Measurements from ENCODE around the gene C1orf232.

Gene C1orf232

GRCh38 chr1:26168410-26169197, at the start of gene C1orf232:
TSS of gene C1orf232 (minus strand) at chr1:26168963. CDS start at chr1:26168499, 464 bp downstream.
- DNase-seq = peak; percentile 30

DNA sequence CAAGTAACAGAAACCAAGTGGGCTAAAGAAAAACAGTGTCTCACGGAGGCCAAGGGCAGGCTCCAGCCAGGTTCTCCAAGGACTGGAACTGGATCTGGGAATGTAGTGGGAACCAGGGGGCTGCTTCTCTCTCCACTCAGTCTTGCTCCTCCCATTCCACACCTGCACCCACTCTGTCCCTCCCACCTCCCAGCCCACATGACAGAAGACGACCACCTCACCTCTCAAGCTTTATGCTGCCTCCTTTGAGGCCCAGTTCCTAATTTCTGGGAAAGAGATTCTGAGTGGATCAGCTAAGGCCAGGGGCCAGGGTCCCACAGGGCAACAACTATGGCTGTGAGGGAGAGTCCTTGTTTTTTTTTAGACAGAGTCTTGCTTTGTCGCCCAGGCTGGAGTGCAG, 46.5 kb upstream of the C1orf232 start:
- no peak for DNase-seq

GRCh38 chr1:26213335-26213905, 44.7 kb upstream of the C1orf232 start:
- no peak for DNase-seq

DNA sequence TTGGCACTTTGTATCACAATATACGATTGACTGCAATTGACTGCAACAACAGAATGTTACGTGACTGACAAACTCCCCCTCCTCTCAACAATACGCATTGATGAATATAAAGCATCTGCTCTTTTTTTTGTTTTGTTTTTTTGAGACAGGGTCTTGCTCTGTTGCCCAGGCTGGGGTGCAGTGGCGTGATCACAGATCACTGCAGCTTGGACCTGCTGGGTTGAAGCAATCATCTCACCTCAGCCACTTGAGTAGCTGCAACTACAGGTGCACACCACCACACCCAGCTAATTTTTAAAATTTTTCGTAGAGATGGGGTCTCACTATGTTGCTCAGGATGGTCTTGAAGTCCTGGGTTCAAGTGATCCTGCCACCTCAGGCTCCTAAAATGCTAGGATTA, 44.0 kb upstream of the C1orf232 start:
- DNase-seq = no peak

DNA sequence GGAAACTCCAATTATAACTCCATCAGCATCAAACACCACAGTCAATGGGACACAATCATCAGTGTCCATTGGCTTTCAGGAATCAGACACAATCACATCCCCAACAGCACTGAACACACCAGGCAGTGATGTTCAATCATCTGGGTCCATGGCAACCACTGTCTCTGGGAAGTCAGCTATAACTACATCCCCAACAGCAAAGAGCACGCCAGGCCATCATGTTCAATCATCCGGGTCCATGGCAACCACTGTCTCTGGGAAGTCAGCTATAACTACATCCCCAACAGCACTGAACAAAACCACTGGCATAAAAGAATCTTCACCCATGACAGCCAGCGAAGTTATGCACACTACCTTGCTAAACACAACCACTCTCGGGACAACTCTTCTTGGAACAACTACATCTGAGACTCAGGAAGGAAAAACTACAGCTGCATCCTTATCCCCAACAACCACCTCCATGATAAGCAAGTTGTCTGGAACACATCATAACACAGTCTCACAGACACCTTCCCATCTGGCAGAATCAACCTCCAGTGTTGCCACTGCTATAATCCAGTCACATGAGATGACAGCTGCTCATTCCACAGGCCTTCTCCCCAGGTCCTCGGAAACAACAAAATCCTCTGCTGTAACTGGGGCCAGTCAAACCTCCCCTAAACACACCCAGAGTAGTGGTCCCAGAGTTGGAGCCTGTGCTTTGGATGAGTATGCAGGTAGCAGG, 41.5 kb upstream of the C1orf232 start:
- DNase-seq = no peak

DNA sequence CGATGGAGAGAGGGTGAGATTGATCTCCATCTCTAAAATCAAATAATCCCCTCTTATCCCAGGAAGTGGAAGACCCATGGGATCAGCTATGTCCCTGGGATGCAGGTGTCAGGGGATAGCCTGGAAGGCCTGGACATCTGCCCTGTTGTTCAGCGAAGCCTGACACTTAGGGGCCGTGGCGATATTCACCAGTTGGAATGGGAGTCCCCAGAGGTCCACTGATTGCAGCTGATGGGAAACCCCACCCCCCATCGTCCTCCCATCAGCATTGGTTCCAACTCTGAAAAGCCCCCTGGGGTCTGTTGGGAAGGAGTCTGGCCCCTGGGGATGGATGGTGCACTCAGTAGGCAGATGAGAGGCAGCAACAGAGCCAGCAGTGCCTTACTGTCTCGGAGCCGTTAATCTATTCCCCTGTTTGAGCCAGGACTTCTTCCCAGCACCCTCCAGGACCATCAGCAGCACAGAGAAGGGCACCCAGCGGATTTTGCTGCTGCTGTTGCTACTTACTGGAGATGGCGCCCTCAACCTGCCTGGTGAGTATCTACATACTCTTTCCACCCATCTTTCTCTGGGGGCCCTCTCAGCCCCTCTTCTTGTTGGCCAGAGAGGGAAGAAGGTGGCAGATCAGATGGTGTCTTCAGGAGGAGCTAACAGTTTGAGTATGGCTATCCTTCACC, 35.0 kb upstream of the C1orf232 start:
- no peak for DNase-seq

DNA sequence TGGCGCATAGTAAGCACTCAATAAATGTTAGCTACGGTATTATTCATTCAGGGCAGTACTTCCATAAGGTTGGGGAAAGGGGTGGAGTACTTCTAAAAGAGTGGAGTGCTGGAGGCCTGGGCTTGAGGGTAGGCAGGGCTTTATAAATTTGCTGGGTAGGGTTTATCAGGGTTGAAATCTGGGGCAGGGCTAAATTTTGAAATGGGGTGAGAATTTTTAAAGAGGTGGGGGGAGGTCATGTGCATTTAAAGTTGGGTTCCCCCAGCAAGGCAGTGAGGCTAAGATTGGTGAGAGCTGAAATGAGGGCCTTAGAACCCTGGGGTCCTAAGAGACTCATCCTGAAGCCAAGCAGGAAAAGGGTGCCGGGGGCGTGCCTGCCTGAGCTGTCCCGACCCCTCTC, 31.6 kb upstream of the C1orf232 start:
- no peak for DNase-seq

DNA sequence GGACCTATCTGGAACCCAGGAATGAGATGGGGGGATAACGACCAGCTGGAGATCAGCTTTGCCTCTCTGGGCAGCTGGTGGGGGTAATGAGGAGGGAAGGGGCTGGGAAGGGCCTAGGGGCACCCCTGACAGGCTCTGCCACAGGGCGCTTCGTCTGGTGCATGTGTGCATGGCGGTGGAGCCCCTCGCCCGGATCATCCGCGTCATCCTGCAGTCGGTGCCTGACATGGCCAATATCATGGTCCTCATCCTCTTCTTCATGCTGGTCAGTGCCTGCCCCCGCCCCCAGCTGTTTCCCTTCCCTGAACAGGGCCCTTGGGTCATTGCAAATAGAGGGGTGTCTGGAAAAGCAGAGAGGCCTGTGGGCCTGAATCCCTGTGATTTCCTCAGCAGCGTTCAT, 29.1 kb upstream of the C1orf232 start:
- DNase-seq = no peak

DNA sequence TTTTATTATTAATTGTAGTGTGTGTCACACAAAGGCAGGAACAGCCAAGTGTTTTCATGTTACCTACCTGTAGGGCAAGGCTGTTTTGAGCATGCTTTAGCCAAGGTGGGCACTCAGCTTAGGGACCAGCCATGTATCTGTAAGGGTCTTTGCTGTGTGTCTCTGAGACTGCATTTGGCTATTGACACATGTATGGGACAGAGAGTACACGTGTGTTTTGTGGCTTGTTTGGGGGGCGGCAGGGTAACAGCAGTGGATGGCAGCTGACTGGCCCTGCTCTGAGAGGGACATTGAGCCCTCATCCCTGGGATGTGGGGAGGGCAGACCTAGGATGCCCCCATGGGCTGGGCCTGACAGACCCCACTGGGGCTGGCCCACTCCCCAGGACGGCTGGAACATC, 28.5 kb upstream of the C1orf232 start:
- DNase-seq = no peak

GRCh38 chr1:26195805-26196204, 27.0 kb upstream of the C1orf232 start:
- no peak for DNase-seq

DNA sequence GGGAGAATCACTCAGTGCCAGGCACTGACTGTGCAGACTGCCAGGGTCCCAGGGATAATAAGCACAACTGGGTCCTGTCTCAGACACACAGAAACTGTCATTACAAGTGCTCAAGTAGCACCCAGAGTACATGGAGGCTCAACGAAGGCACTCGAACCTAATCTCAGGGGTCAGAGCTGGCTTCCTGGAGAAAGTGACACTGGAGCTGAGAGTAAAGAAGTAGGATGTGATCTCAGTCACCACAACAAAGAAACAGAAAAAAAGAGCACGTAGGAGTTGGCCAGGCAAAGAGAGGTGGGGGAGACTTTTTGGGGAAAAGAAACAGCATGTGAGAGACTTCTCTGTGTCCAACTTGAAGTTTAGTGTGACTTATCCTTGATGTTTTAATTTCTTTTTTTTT, 23.0 kb upstream of the C1orf232 start:
- DNase-seq = no peak

- DNase-seq = no peak
Observed at GRCh38 chr1:26190373-26190987, 21.7 kb upstream of the C1orf232 start, which contains the start of gene CATSPER4. TSS of gene CATSPER4 (plus strand) at chr1:26190602. CDS start at chr1:26190628, 26 bp downstream.

- DNase-seq = no peak
Observed at GRCh38 chr1:26189751-26190275, 21.1 kb upstream of the C1orf232 start.

DNA sequence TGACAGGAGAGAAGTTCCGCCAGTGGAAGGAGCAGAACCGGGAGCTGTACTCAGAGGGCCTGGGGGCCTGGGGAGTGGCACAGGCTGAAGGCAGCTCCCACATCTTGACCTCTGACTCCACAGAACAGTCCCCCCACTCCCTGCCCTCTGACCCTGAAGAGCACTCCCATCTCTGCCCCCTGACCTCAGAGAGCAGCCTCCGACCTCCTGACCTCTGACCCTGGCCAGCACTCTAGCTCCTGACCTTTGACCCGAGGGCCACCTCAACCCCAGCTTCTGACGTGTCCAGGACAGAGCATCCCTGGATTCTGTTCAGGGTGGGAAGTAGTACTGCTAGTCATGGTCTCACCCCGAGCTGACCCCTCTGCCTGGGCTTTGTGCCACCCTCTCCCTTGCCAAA, 20.6 kb upstream of the C1orf232 start:
- no peak for DNase-seq

DNA sequence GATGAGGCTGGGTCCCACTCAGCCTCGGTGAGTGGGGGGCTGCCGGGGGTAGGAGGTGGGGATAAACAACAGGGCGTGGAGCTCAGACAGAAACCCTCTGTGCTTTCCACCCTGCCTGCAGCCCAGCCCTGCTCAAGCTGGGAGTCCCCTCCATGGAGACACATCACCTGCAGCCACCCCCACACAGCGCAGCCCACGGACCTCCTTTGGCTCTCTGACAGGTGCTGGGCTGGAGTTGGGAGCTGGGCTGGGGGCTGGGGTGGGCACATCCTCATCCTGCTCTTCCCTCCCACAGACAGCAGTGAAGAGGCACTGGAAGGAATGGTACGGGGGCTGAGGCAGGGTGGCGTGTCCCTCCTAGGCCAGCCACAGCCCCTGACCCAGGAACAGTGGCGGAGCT, 19.7 kb upstream of the C1orf232 start:
- DNase-seq = no peak

DNA sequence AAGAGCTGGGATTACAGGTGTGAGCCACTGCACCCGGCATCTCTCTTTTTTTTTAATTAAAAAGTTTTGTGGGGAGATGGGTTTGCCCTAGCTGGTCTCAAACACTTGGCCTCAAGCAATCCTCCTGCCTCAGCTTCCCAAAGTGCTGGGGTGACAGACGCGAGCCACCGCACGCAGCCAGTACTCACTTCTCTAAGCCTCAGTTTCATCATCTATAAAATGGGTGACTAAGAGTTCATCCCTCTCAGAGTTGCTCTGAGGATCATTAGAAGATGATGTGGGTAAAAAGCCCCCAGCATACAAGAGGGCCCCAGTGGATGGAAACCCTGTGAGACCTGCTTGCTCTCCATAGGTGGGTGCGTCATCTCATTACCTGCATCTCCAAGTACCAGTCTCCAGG, 19.1 kb upstream of the C1orf232 start:
- DNase-seq = no peak

DNA sequence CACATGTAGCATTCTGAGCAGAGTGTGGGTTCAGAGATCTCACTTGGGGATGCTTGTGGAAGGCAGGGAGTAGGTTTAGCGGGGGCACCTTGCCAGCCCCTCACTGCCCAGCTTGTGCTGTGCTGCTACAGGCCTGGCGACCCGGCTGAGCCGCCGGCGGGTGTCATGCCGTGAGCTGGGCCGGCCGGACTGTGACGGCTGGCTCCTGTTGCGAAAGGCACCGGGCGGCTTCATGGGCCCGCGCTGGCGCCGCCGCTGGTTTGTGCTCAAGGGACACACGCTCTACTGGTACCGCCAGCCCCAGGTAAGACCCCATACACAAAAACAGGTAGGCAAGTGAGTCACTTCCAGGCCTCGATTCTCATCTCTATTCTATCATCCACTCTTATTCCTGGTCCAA, 16.1 kb upstream of the C1orf232 start:
- no peak for DNase-seq

- no peak for DNase-seq
Observed at GRCh38 chr1:26184086-26184485, 15.3 kb upstream of the C1orf232 start.

GRCh38 chr1:26182383-26182696, 13.6 kb upstream of the C1orf232 start:
- DNase-seq = no peak

DNA sequence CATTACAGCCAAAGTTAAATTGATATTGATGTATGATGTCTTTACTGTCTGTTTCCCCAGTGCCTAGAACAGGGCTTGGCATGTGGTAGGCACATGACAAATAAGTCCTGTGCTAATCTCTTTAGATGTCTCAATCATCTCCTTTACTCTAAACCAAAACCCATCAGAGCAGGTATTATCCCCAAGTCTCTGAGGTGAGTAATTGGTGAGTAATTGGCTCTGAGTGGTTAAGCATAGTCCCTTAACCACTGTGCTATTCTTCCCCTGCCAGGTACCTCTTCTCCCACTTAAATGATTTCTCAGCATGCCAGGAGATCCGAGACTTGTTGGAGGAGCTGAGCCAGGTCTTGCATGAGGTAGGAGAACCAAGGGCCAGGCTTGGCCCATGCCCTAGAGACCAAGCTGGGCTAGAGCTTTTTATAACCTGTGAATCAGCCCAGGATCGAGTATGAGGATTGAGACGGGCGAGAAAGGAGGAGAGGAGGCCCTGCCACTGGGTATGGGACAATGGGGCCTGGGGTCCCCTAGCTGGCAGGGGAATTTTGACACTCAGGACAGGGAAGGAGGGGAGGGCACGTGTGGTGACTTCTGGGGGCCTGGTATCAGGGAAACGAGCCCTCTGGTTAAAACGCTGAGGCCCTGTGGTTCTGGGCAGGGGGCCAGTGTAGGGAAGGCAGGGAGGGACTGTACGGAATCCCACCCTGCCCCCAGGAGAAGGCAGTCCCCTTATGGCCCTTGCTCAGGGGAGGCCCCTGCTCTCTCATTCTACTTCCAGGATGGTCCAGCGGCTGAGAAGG, 13.0 kb upstream of the C1orf232 start:
- no peak for DNase-seq

DNA sequence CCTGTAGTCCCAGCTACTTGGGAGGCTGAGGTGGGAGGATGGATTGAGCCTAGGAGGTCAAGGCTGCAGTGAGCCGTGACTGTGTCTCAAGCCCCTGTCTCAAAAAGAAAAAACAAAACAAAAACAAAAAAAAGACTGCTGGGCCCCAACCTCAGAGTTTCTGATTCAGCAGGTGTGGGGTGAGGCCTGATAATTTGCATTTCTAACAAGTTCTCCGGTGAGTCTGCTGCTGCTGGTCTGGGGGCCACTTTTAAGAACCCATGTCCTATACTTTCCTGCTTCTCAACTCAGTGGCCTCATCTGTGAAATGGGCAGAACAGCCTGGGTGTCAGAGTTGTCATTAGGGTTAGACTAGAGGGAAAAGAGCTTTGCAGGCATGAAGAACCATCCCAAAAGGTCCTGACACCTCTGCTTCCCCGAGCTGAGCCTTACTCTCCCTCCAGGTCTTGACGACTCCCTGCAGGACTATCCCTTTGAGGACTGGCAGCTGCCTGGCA, 11.3 kb upstream of the C1orf232 start:
- no peak for DNase-seq

GRCh38 chr1:26177182-26177684, 8.5 kb upstream of the C1orf232 start, which contains the start of gene CNKSR1:
TSS of gene CNKSR1 (plus strand) at chr1:26177491. CDS start at chr1:26177548, 57 bp downstream.
- no peak for DNase-seq
